HUES48 (cell line): ENCODE measurements around the gene ABHD14A.

Experiments used
- H3K27ac ChIP-seq: one replicate; pipeline ENCODE4 v1.7.0; 2013; ENCODE audit warnings: low read depth, low read length, inconsistent platforms
- H3K27me3 ChIP-seq: 2 replicates; pipeline ENCODE4 v1.6.1; 2013; ENCODE audit warnings: mild to moderate bottlenecking, low read length; ENCODE audit not compliant: control insufficient read depth, insufficient read depth
- H3K36me3 ChIP-seq: 2 replicates; pipeline ENCODE4 v1.6.1; 2013; ENCODE audit warnings: low read length; ENCODE audit not compliant: control insufficient read depth, insufficient read depth
- H3K4me1 ChIP-seq: 2 replicates; pipeline ENCODE4 v1.6.1; 2013; ENCODE audit warnings: mild to moderate bottlenecking, low read length; ENCODE audit not compliant: control insufficient read depth, insufficient read depth
- H3K4me3 ChIP-seq: 2 replicates; pipeline ENCODE4 v1.5.1; 2013; ENCODE audit warnings: mild to moderate bottlenecking, low read depth, low read length
- H3K9ac ChIP-seq: 2 replicates; pipeline ENCODE4 v1.6.1; 2013; ENCODE audit warnings: mild to moderate bottlenecking, low read depth, low read length, moderate library complexity
- H3K9me3 ChIP-seq: 2 replicates; pipeline ENCODE4 v1.6.1; 2013; ENCODE audit warnings: low read length; ENCODE audit not compliant: control insufficient read depth, insufficient read depth

The ABHD14A gene

GRCh38 chr3:51961011-51961410, 13.9 kb upstream of the ABHD14A start:
- no peak overlapping the region for H3K27ac ChIP-seq
- no peak overlapping the region for H3K9ac ChIP-seq
- H3K4me1 ChIP-seq: peaks cover 12% of the 10 kb centered on the region
- H3K27me3 ChIP-seq: peaks cover 24% of the 10 kb centered on the region
- no peak overlapping the region for H3K4me3 ChIP-seq
- no peaks in the 10 kb centered on the region for H3K36me3 ChIP-seq
- no peaks in the 10 kb centered on the region for H3K9me3 ChIP-seq

GRCh38 chr3:51961602-51962569, 13.0 kb upstream of the ABHD14A start:
- Histone ChIP-seq H3K36me3 (no peaks in the 10 kb centered on the region), H3K9ac (no peak overlapping the region), H3K4me3 (no peak overlapping the region), H3K4me1 (peaks cover 15% of the 10 kb centered on the region), H3K27ac (no peak overlapping the region), H3K27me3 (peaks cover 19% of the 10 kb centered on the region), H3K9me3 (no peaks in the 10 kb centered on the region)

- H3K27ac ChIP-seq: no peak overlapping the region
- peaks cover 16% of the 10 kb centered on the region for H3K4me1 ChIP-seq
- no peak overlapping the region for H3K9ac ChIP-seq
- peaks cover 17% of the 10 kb centered on the region for H3K27me3 ChIP-seq
- H3K36me3 ChIP-seq: no peaks in the 10 kb centered on the region
- no peaks in the 10 kb centered on the region for H3K9me3 ChIP-seq
- H3K4me3 ChIP-seq: no peak overlapping the region
Measured at GRCh38 chr3:51962854-51963530, 11.9 kb upstream of the ABHD14A start.

GRCh38 chr3:51963951-51964451, 10.9 kb upstream of the ABHD14A start:
- H3K4me3 ChIP-seq: no peak overlapping the region
- H3K9me3 ChIP-seq: no peaks in the 10 kb centered on the region
- peaks cover 23% of the 10 kb centered on the region for H3K4me1 ChIP-seq
- peaks cover 17% of the 10 kb centered on the region for H3K27me3 ChIP-seq
- H3K36me3 ChIP-seq: no peaks in the 10 kb centered on the region
- no peak overlapping the region for H3K27ac ChIP-seq
- H3K9ac ChIP-seq: no peak overlapping the region

GRCh38 chr3:51964521-51964920, 10.3 kb upstream of the ABHD14A start:
- Histone ChIP-seq H3K4me1 (peaks cover 29% of the 10 kb centered on the region), H3K36me3 (no peaks in the 10 kb centered on the region), H3K27ac (no peak overlapping the region), H3K27me3 (peaks cover 17% of the 10 kb centered on the region), H3K9me3 (no peaks in the 10 kb centered on the region), H3K4me3 (no peak overlapping the region), H3K9ac (no peak overlapping the region)

DNA sequence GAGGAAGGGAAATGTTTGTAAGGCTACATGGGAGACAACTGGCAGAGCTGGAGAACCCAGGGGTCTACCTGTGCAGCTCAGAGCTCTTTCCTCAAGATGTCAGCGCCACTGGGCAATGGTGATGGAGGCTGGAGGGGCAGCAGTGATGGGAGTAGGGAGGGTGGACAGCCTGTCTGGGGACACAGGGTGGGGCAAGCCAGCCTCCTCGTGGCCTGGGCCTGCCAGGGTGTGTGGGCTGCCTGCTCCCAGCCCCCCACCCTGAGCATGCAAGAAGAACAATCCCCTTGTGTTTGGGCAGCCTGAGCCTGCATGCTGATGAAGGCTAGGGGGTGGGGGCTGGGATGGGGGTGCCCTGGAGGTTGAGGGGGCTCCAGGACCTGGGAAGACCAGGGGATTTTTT, 8.8 kb upstream of the ABHD14A start:
- Histone ChIP-seq H3K27ac (no peak overlapping the region), H3K9me3 (no peaks in the 10 kb centered on the region), H3K9ac (no peak overlapping the region), H3K4me1 (peaks cover 31% of the 10 kb centered on the region), H3K27me3 (peaks cover 17% of the 10 kb centered on the region), H3K36me3 (no peaks in the 10 kb centered on the region), H3K4me3 (no peak overlapping the region)

DNA sequence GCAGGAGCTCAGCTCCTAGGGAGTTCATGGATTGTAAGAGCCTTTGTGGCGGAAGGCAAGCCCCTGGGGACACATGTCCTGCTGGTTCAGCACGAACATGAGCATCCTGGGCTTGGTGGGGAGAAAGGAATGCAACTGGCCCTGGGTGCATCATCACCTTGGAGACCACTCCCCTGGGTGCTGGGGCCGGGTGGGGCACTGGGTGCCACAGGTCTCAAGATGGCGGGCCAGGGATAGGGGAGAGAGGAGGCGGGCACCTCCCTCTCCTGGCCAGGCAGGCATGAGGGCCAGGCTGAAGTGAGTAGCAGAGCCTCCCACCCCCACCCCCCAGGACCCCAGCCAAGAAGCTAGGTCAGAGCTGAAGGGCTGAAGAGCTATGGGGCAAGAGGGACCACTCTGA, 8.4 kb upstream of the ABHD14A start:
- Histone ChIP-seq H3K36me3 (no peaks in the 10 kb centered on the region), H3K27ac (no peak overlapping the region), H3K9me3 (no peaks in the 10 kb centered on the region), H3K27me3 (peaks cover 17% of the 10 kb centered on the region), H3K9ac (no peak overlapping the region), H3K4me1 (peaks cover 31% of the 10 kb centered on the region), H3K4me3 (peak overlapping the region; percentile 62; the same call in 1 of the 2 replicates)

- H3K9me3 ChIP-seq: no peaks in the 10 kb centered on the region
- no peak overlapping the region for H3K9ac ChIP-seq
- H3K27ac ChIP-seq: peak overlapping the region; percentile 47
- H3K4me3 ChIP-seq: peak overlapping the region; percentile 62
- H3K27me3 ChIP-seq: peaks cover 16% of the 10 kb centered on the region
- H3K36me3 ChIP-seq: no peaks in the 10 kb centered on the region
- peaks cover 31% of the 10 kb centered on the region for H3K4me1 ChIP-seq
Measured at GRCh38 chr3:51966922-51967383, 7.9 kb upstream of the ABHD14A start.

- peak within 1 kb of the TSS; percentile 86 for H3K27ac ChIP-seq
- H3K4me1 ChIP-seq: peaks cover 31% of the 10 kb centered on the region
- no peaks in the 10 kb centered on the region for H3K9me3 ChIP-seq
- peak within 1 kb of the TSS; percentile 68 for H3K4me3 ChIP-seq
- peaks cover 12% of the 10 kb centered on the region for H3K27me3 ChIP-seq
- H3K36me3 ChIP-seq: no peaks in the 10 kb centered on the region
- peak within 1 kb of the TSS; percentile 86 for H3K9ac ChIP-seq
Measured at GRCh38 chr3:51967384-51968169, 7.3 kb upstream of the ABHD14A start, which contains the start of gene PCBP4. TSS of gene PCBP4 (minus strand) at chr3:51967454. CDS start at chr3:51961240, 6,214 bp downstream.

DNA sequence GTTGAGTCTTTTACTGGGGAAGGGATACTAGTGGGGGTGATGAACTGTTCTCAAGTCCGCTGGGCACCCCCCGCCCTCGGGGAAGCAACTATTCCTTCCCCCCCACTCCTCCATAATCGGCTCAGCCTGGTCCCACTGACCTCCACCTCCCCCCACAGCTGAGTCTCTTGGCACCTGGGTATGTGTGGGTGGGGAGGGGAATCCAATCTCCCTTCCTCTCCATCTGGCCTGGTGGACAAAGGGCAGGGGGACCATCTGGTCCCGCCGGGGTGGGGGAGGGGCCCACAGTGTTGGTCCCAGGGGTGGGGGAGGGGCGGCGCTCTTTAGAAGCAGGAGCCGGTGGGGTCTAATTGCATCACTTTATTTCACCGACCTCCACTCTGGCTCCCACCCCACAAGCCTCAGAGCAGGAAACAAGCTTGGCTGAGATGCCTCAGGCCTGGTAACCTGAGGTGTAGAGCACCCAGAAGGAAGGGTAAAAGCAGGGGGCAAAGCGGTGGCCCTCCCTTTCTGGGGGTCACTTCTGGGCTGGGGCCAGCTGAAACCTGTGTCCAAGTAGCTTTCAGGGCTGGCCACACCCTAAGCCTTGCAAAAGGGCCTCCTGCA, 6.6 kb upstream of the ABHD14A start:
- H3K27me3 ChIP-seq: peaks cover 12% of the 10 kb centered on the region
- H3K9me3 ChIP-seq: no peaks in the 10 kb centered on the region
- H3K36me3 ChIP-seq: no peaks in the 10 kb centered on the region
- peaks cover 31% of the 10 kb centered on the region for H3K4me1 ChIP-seq
- peak overlapping the region; percentile 86 for H3K27ac ChIP-seq
- H3K9ac ChIP-seq: peak overlapping the region; percentile 86
- H3K4me3 ChIP-seq: peak overlapping the region; percentile 68
